HL-60 (cell line): ENCODE measurements around the gene FGGY.
"Not testable (repeated sequence)": the region's sequence is repeated elsewhere in the genome, so short reads cannot be mapped to it uniquely, and the experiment has no call there.

Experiments used
- DNase-seq, 2 experiments: peaks; one replicate each; pipeline ENCODE4 v3.0.0-alpha.2; 2010 to 2020; ENCODE audit warnings: low read depth in 1 of 2, low spot score in 1 of 2
- H3K27ac ChIP-seq: fragments of 250-450 bp; sonication (Bioruptor Pico); replicated peaks from 2 replicates; pipeline ENCODE4 v1.5.1; 2020; ENCODE audit warnings: mild to moderate bottlenecking, moderate library complexity
- H3K27me3 ChIP-seq: fragments of 250-450 bp; sonication (Bioruptor Pico); 2 replicates; pipeline ENCODE4 v1.5.1; 2021; ENCODE audit warnings: mild to moderate bottlenecking, moderate library complexity; ENCODE audit not compliant: insufficient read depth, poor library complexity, severe bottlenecking
- H3K4me3 ChIP-seq: replicated peaks from 2 replicates; pipeline ENCODE4 v1.5.1; 2011; ENCODE audit warnings: mild to moderate bottlenecking, control low read depth, low read length; ENCODE audit not compliant: insufficient read depth
- GABPA ChIP-seq: IDR thresholded peaks from 2 replicates; pipeline ENCODE4 v1.6.1; 2012; ENCODE audit warnings: low read depth
- POLR2AphosphoS5 ChIP-seq: IDR thresholded peaks from 2 replicates; pipeline ENCODE4 v1.6.1; 2012; ENCODE audit warnings: low read depth
- SPI1 ChIP-seq: IDR thresholded peaks from 2 replicates; pipeline ENCODE4 v1.6.1; 2012; ENCODE audit warnings: low read depth, mild to moderate bottlenecking, borderline replicate concordance
- TF ChIP-seq, protein P1 (sequence below): IDR thresholded peaks from one replicate; pipeline ENCODE4 v1.5.1; 2011; ENCODE audit warnings: low read length, control low read depth, inconsistent platforms; ENCODE audit not compliant: insufficient read depth
- TF ChIP-seq, protein P2 (sequence below): IDR thresholded peaks from 2 replicates; pipeline ENCODE4 v1.6.1; 2012; ENCODE audit warnings: low read depth; ENCODE audit not compliant: insufficient replicate concordance

Gene FGGY

DNA sequence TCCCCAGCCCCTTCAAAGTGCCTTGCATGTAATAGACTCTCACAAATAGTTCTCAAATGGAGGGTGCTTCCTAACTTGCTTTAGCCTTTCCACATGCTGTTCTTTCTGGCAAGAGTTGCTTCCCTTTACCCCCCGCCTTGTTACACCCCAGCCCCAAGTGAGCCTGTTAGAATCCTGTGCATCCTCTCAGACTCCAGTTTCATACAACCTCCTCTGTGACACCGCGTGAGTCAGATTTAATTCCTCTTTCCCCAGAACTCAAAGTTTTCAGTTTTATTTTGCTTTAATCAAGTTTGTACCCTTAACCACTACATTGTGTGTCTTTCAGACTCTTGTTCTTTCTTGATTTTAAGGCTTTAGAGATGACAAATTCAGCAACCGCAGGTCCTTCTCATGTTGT lies 283.4 kb downstream of the FGGY start:
- DNase-seq, result no peak
- TF ChIP-seq, protein P1, sequence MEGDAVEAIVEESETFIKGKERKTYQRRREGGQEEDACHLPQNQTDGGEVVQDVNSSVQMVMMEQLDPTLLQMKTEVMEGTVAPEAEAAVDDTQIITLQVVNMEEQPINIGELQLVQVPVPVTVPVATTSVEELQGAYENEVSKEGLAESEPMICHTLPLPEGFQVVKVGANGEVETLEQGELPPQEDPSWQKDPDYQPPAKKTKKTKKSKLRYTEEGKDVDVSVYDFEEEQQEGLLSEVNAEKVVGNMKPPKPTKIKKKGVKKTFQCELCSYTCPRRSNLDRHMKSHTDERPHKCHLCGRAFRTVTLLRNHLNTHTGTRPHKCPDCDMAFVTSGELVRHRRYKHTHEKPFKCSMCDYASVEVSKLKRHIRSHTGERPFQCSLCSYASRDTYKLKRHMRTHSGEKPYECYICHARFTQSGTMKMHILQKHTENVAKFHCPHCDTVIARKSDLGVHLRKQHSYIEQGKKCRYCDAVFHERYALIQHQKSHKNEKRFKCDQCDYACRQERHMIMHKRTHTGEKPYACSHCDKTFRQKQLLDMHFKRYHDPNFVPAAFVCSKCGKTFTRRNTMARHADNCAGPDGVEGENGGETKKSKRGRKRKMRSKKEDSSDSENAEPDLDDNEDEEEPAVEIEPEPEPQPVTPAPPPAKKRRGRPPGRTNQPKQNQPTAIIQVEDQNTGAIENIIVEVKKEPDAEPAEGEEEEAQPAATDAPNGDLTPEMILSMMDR, result no peak
- TF ChIP-seq, protein P2, sequence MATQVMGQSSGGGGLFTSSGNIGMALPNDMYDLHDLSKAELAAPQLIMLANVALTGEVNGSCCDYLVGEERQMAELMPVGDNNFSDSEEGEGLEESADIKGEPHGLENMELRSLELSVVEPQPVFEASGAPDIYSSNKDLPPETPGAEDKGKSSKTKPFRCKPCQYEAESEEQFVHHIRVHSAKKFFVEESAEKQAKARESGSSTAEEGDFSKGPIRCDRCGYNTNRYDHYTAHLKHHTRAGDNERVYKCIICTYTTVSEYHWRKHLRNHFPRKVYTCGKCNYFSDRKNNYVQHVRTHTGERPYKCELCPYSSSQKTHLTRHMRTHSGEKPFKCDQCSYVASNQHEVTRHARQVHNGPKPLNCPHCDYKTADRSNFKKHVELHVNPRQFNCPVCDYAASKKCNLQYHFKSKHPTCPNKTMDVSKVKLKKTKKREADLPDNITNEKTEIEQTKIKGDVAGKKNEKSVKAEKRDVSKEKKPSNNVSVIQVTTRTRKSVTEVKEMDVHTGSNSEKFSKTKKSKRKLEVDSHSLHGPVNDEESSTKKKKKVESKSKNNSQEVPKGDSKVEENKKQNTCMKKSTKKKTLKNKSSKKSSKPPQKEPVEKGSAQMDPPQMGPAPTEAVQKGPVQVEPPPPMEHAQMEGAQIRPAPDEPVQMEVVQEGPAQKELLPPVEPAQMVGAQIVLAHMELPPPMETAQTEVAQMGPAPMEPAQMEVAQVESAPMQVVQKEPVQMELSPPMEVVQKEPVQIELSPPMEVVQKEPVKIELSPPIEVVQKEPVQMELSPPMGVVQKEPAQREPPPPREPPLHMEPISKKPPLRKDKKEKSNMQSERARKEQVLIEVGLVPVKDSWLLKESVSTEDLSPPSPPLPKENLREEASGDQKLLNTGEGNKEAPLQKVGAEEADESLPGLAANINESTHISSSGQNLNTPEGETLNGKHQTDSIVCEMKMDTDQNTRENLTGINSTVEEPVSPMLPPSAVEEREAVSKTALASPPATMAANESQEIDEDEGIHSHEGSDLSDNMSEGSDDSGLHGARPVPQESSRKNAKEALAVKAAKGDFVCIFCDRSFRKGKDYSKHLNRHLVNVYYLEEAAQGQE, result no peak
- TF ChIP-seq POLR2AphosphoS5, result no peak
- TF ChIP-seq SPI1, result no peak
- no peak for TF ChIP-seq GABPA

DNA sequence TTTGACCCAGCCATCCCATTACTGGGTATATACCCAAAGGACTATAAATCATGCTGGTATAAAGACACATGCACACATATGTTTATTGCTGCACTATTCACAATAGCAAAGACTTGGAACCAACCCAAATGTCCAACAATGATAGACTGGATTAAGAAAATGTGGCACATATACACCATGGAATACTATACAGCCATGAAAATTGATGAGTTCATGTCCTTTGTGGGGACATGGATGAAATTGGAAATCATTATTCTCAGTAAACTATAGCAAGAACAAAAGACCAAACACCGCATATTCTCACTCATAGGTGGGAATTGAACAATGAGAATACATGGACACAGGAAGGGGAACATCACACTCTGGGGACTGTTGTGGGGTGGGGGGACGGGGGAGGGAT lies 295.5 kb downstream of the FGGY start:
- DNase-seq, H3K27me3 ChIP-seq, H3K27ac ChIP-seq, H3K4me3 ChIP-seq: not testable (repeated sequence)

More for the DNA sequence above, 283.4 kb downstream of the FGGY start:
- no peaks in the 10 kb centered on the region for H3K27me3 ChIP-seq
- no peak overlapping the region for H3K27ac ChIP-seq
- no peak overlapping the region for H3K4me3 ChIP-seq

DNA sequence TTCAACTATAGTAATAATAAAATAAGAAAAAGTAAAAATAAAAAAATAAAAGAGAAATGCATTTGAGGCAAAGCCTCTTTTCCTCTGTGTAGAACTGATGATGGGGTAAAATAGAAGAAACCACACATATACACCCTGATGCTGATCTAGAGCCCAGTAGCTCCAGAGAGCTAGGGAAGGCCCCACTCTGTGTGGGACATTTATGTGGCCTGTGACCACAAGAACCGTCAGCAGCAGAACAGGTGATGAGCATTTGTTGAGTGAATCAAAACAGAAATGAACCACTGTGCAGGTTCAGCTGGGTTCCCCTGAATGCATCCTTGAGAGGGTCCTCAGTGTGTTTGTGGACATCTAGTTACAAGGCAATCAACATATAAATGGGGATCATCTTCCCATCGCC lies 296.0 kb downstream of the FGGY start:
- TF ChIP-seq, protein P1, result no peak
- no peak for TF ChIP-seq SPI1
- no peak for TF ChIP-seq POLR2AphosphoS5
- TF ChIP-seq, protein P2, result no peak
- TF ChIP-seq GABPA, result no peak
- H3K27me3 ChIP-seq, result no peaks in the 10 kb centered on the region
- no peak overlapping the region for H3K27ac ChIP-seq
- no peak overlapping the region for H3K4me3 ChIP-seq
- no peak for DNase-seq

DNA sequence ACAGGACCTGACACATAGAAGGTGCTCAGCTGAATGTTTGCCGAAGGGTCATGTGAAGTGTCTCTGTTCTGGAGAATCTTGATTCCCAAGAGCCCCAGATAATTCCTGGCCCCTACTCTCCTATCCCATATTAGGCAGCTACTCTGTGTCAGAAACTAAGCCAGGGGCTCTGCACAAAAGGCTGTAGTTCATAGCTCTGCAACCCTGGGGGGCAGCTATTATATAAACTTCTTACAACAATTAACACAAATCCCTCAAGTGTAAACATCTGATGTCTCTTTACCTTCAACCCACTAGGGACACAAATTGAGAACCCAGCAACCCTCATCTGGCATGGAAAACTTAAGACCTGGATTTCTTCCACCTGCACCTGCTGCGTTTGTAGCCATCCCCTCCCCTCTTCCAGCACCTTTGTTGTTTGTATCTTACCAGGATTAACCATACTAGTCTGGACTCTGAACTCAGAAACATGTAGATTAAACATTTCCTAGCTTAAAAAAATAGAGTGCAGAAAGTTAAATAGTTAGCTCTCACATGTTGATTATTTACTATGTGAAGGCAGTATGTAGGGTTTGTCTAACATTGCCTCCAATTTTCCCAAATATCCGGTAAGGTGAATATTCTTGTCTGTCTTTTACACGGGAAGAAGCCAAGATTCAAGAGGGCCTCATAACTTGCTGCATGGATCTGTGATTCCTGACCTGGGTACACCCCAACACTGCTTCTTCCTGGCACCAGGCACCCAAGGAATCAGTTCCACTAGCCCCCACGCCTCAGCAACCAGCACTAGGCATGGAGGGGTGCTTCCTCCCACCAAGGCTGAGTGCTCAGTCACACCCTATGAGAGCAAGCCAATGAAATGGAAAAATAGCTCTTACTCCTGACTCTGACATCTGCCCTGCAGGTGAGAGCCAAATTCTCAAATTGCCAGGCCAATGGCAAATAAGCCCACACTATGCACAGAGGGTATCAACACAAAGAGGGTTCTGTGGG lies 297.2 kb downstream of the FGGY start:
- TF ChIP-seq, protein P2, result no peak
- TF ChIP-seq POLR2AphosphoS5, result no peak
- no peak for TF ChIP-seq GABPA
- H3K4me3 ChIP-seq, result no peak overlapping the region
- DNase-seq, result no peak
- no peak overlapping the region for H3K27ac ChIP-seq
- no peaks in the 10 kb centered on the region for H3K27me3 ChIP-seq
